RWPE1 (cell line): ENCODE results near the gene NOL4.

Experiments
- CTCF ChIA-PET: fragments of 350-600 bp; sonication (Branson Sonifier 250); formaldehyde crosslinking; extraction: SDS; loops from one replicate; lab custom pipeline; 2021; lab: Yijun Ruan, JAX
- POLR2A ChIA-PET: fragments of 400-600 bp; formaldehyde crosslinking; extraction: SDS; loops from one replicate; lab custom pipeline; 2020; ENCODE audit warnings: antibody characterized with exemption; ENCODE audit not compliant: low non-redundant PET; lab: Yijun Ruan, JAX
- DNase-seq: peaks from one replicate; pipeline ENCODE4 v3.0.0; 2012; ENCODE audit warnings: low spot score
- H3K27ac ChIP-seq: fragments of 450-650 bp; 2 replicates; pipeline ENCODE4 v1.5.1; 2017
- CTCF ChIP-seq: fragments of 450-650 bp; conservative IDR thresholded peaks from 2 replicates; pipeline ENCODE4 v1.5.1; 2017; ENCODE audit warnings: low read depth, mild to moderate bottlenecking

The NOL4 gene

GRCh38 chr18:34221971-34222306 lies 2.8 kb downstream of the NOL4 start:
- CTCF ChIA-PET: no interaction called here
- POLR2A ChIA-PET: no interaction called here
- H3K27ac ChIP-seq: no peak overlapping the region
- DNase-seq: no peak
- no peak for TF ChIP-seq CTCF

- H3K27ac ChIP-seq: no peak overlapping the region
- POLR2A ChIA-PET: no interaction called here
- CTCF ChIA-PET: no interaction called here
- DNase-seq: no peak
- no peak for TF ChIP-seq CTCF
These were observed 4.5 kb downstream of the NOL4 start for GRCh38 chr18:34220081-34220815.

DNA sequence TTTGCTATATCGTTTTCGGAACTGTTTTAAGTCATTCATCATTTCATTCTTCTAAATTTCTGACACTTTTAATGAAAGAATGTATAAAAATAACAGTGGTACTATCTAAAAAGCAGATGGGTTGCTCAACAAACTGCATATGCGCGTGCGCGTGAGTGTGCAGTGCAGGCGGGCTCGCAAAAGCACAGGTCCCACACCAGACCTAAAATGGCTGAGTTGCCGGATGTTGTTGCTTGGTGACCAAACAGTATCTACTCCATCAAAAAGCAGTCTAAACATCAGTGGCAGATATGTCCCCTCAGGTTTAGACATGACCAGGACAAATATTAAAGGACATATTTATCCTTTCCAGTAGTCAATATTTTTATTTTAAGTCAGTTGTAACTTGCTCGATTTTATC lies 5.1 kb downstream of the NOL4 start:
- CTCF ChIA-PET: no interaction called here
- POLR2A ChIA-PET: no interaction called here
- no peak for TF ChIP-seq CTCF
- DNase-seq: no peak
- no peak overlapping the region for H3K27ac ChIP-seq

DNA sequence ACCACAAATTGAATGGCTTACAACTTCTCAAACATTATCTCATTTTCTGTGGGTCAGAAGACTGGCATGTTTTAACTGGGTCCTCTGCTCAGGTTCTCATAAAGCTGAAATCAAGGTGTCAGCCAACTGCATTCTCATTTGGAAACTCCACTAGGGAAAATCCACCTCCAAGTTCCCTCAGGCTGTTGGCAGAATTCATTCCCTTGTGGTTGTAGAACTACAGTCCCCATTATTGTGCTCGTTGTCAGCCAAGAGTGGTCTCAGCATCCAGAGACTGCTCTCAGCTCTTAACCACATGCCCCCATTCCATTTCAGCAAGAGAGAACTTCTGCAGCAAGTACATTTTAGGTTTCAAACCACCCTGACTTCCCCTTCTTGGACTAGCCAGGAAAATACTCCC lies 12.2 kb downstream of the NOL4 start:
- no peak for TF ChIP-seq CTCF
- CTCF ChIA-PET: no interaction called here

DNA sequence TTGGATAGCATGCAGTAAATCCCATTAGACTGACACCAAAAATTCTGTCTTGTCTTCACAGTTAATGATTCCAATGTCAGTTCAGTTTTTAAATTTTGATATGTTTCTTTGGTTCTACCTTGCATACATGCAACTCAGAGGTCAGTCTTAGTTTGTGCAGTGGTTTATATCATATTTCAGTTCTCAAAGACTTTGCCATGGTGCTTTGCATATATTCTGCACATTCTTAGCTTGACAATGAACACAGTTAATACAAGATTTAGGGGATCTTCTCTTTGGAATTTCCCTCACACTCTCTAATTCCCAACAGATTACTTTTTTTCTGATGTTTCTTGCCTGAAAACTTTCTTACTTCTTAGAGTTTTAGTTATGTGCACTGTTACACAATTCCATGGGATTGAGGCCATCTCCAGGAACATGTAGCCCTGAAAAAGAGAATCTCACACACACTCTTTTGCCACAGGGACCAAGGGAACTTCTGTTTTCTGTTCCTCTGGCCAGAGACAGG lies 17.3 kb downstream of the NOL4 start:
- DNase-seq: no peak
- no peak overlapping the region for H3K27ac ChIP-seq
- POLR2A ChIA-PET: no interaction called here
- CTCF ChIA-PET: no interaction called here
- no peak for TF ChIP-seq CTCF

More for the DNA sequence above, 12.2 kb downstream of the NOL4 start:
- DNase-seq: no peak
- no peak overlapping the region for H3K27ac ChIP-seq
- POLR2A ChIA-PET: no interaction called here

- ChIA-PET POLR2A (no interaction called here), CTCF (no interaction called here)
- no peak overlapping the region for H3K27ac ChIP-seq
These were observed 20.8 kb downstream of the NOL4 start for GRCh38 chr18:34203866-34204265.

More at GRCh38 chr18:34203866-34204265, 20.8 kb downstream of the NOL4 start:
- no peak for DNase-seq
- no peak for TF ChIP-seq CTCF
